HEK293 (cell line): Measurements from ENCODE around the gene TTLL9.
A peak's percentile ranks its signal among the peaks of the same experiment; 100 is the strongest.

Experiments
- CTCF ChIA-PET: fragments of 350-600 bp; formaldehyde crosslinking; extraction: SDS; loops from one replicate; lab custom pipeline; 2021; ENCODE audit warnings: antibody characterized with exemption; lab: Yijun Ruan, JAX
- POLR2A ChIA-PET: fragments of 300-600 bp; formaldehyde crosslinking; extraction: SDS; loops from one replicate; lab custom pipeline; 2020; ENCODE audit warnings: antibody characterized with exemption, inconsistent platforms; lab: Yijun Ruan, JAX
- H3K27ac ChIP-seq: fragments of 200-500 bp; sonication (Bioruptor generic); 2 replicates; pipeline ENCODE4 v1.5.1; 2014; ENCODE audit warnings: low read depth, low read length, control low read depth, inconsistent platforms; ENCODE audit errors: extremely low read depth
- H3K36me3 ChIP-seq, 2 experiments: fragments of 200-500 bp in 1 of 2; sonication (Bioruptor generic) in 1 of 2; 1 replicate in 1 of 2; 2 replicates in 1 of 2; pipeline ENCODE4 v1.5.1; 2014 to 2017; ENCODE audit warnings: inconsistent platforms in 2 of 2, low read length in 2 of 2; ENCODE audit not compliant: control insufficient read depth in 2 of 2, insufficient read depth in 1 of 2
- H3K4me1 ChIP-seq: fragments of 200-500 bp; sonication (Bioruptor generic); 2 replicates; pipeline ENCODE4 v1.5.1; 2014; ENCODE audit warnings: mild to moderate bottlenecking, low read length, inconsistent platforms; ENCODE audit not compliant: control insufficient read depth, insufficient read depth
- H3K4me3 ChIP-seq: 2 replicates; pipeline ENCODE4 v1.5.1; 2011; ENCODE audit warnings: low read depth, mild to moderate bottlenecking, control low read depth, low read length, moderate library complexity
- H3K9me3 ChIP-seq: fragments of 200-500 bp; sonication (Bioruptor generic); 2 replicates; pipeline ENCODE4 v1.5.1; 2014; ENCODE audit warnings: low read depth, low read length, inconsistent platforms; ENCODE audit not compliant: control insufficient read depth, insufficient read depth
- EGR2 ChIP-seq: fragments of 450-650 bp; formaldehyde crosslinking; IDR thresholded peaks from 2 replicates; pipeline ENCODE4 v1.5.1; 2016; ENCODE audit warnings: low read depth, missing biosample characterization, missing genetic modification characterization
- REPIN1 ChIP-seq: fragments of 450-650 bp; formaldehyde crosslinking; IDR thresholded peaks from 2 replicates; pipeline ENCODE4 v1.5.1; 2017; ENCODE audit warnings: missing biosample characterization, missing genetic modification characterization, low read depth
- SALL2 ChIP-seq: fragments of 450-650 bp; formaldehyde crosslinking; IDR thresholded peaks from 2 replicates; pipeline ENCODE4 v1.5.0; 2017; ENCODE audit warnings: missing biosample characterization, mild to moderate bottlenecking, missing genetic modification characterization, borderline replicate concordance
- ZFHX2 ChIP-seq: fragments of 450-650 bp; formaldehyde crosslinking; conservative IDR thresholded peaks from 2 replicates; pipeline ENCODE4 v1.5.1; 2016; ENCODE audit warnings: missing biosample characterization, missing genetic modification characterization
- ZFP69B ChIP-seq: fragments of 450-650 bp; formaldehyde crosslinking; IDR thresholded peaks from 2 replicates; pipeline ENCODE4 v1.5.1; 2016; ENCODE audit warnings: missing biosample characterization, missing genetic modification characterization
- ZNF10 ChIP-seq: fragments of 450-650 bp; formaldehyde crosslinking; IDR thresholded peaks from 2 replicates; pipeline ENCODE4 v1.5.1; 2017; ENCODE audit warnings: missing biosample characterization, missing genetic modification characterization
- ZNF114 ChIP-seq: fragments of 450-650 bp; formaldehyde crosslinking; IDR thresholded peaks from 2 replicates; pipeline ENCODE4 v1.5.0; 2017; ENCODE audit warnings: missing biosample characterization, missing genetic modification characterization
- ZNF121 ChIP-seq: fragments of 450-650 bp; formaldehyde crosslinking; IDR thresholded peaks from 2 replicates; pipeline ENCODE4 v1.5.1; 2016; ENCODE audit warnings: missing biosample characterization, missing genetic modification characterization
- ZNF146 ChIP-seq: fragments of 450-650 bp; formaldehyde crosslinking; IDR thresholded peaks from 2 replicates; pipeline ENCODE4 v1.5.1; 2016; ENCODE audit warnings: missing biosample characterization, missing genetic modification characterization
- ZNF214 ChIP-seq: fragments of 450-650 bp; formaldehyde crosslinking; IDR thresholded peaks from 2 replicates; pipeline ENCODE4 v1.5.1; 2017; ENCODE audit warnings: missing biosample characterization, mild to moderate bottlenecking, missing genetic modification characterization, borderline replicate concordance
- ZNF398 ChIP-seq: fragments of 450-650 bp; formaldehyde crosslinking; IDR thresholded peaks from 2 replicates; pipeline ENCODE4 v1.5.1; 2017; ENCODE audit warnings: missing biosample characterization, missing genetic modification characterization
- ZNF776 ChIP-seq: fragments of 450-650 bp; formaldehyde crosslinking; IDR thresholded peaks from 2 replicates; pipeline ENCODE4 v1.5.0; 2017; ENCODE audit warnings: missing biosample characterization, missing genetic modification characterization, borderline replicate concordance
- ZNF830 ChIP-seq: fragments of 450-650 bp; IDR thresholded peaks from 2 replicates; pipeline ENCODE4 v1.5.0; 2018; ENCODE audit warnings: missing biosample characterization, missing genetic modification characterization, low read depth, mild to moderate bottlenecking, moderate library complexity
- ZSCAN23 ChIP-seq: fragments of 450-650 bp; formaldehyde crosslinking; IDR thresholded peaks from 2 replicates; pipeline ENCODE4 v1.5.1; 2016; ENCODE audit warnings: missing biosample characterization, missing genetic modification characterization
- TF ChIP-seq, protein P1 (sequence below): fragments of 450-650 bp; formaldehyde crosslinking; IDR thresholded peaks from 2 replicates; pipeline ENCODE4 v1.5.1; 2016; ENCODE audit warnings: missing biosample characterization, missing genetic modification characterization

Gene TTLL9

GRCh38 chr20:31923388-31924331 lies 53.2 kb downstream of the TTLL9 start (continued):
- no peak for TF ChIP-seq ZFP69B (tag by site-specific recombination)
- peak; percentile 43; the same call in 1 of the 2 replicates for TF ChIP-seq ZNF398 (tag by site-specific recombination)
- TF ChIP-seq ZSCAN23 (tag by site-specific recombination): no peak
- no peak for TF ChIP-seq ZNF776 (tag by site-specific recombination)
- no peak for TF ChIP-seq ZNF121 (tag by site-specific recombination)
- TF ChIP-seq ZFHX2: peak; percentile 82
- TF ChIP-seq, protein P1, sequence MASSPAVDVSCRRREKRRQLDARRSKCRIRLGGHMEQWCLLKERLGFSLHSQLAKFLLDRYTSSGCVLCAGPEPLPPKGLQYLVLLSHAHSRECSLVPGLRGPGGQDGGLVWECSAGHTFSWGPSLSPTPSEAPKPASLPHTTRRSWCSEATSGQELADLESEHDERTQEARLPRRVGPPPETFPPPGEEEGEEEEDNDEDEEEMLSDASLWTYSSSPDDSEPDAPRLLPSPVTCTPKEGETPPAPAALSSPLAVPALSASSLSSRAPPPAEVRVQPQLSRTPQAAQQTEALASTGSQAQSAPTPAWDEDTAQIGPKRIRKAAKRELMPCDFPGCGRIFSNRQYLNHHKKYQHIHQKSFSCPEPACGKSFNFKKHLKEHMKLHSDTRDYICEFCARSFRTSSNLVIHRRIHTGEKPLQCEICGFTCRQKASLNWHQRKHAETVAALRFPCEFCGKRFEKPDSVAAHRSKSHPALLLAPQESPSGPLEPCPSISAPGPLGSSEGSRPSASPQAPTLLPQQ (tag by site-specific recombination): no peak
- TF ChIP-seq ZNF830 (tag by site-specific recombination): no peak
- no peak for TF ChIP-seq ZNF214 (tag by site-specific recombination)

DNA sequence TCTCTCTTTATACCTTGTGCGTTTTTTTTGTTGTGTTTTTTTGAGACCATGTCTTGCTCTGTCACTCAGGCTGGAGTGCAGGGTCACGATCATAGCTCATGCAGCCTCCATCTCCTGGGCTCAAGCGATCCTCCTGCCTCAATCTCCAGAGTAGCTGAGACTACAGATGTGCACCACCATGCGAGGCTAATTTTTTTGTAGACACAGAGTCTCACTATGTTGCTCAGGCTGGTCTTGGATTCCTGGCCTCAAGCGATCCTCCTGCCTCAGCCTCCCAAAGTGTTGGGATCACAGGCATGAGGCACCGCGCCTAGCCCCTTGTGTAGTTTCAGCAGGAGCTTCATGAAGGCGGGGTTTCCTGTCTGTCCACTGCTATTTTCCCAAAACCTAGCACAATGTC lies 54.1 kb downstream of the TTLL9 start:
- Histone ChIP-seq H3K36me3 (no peaks in the 10 kb centered on the region), H3K9me3 (no peaks in the 10 kb centered on the region), H3K27ac (no peak overlapping the region)
- no peak for TF ChIP-seq ZFP69B (tag by site-specific recombination)
- TF ChIP-seq, all 188 proteins: peak for 0
- POLR2A ChIA-PET: interaction anchor here (0.6 kb wide), 1 partner anchor 28 kb away, joined by 10 read pairs; no protein-coding TSS in a partner anchor
- CTCF ChIA-PET: no interaction called here
- no peak overlapping the region for H3K4me3 ChIP-seq
- H3K4me1 ChIP-seq: no peaks in the 10 kb centered on the region

- Histone ChIP-seq H3K27ac (no peak overlapping the region), H3K4me3 (no peak overlapping the region), H3K9me3 (no peaks in the 10 kb centered on the region), H3K36me3 (no peaks in the 10 kb centered on the region), H3K4me1 (no peaks in the 10 kb centered on the region)
- POLR2A ChIA-PET: no interaction called here
- CTCF ChIA-PET: no interaction called here
- no peak for TF ChIP-seq ZNF776 (tag by site-specific recombination)
- no peak for TF ChIP-seq REPIN1
- peak; percentile 46; the same call in 1 of the 2 replicates for TF ChIP-seq EGR2 (tag by site-specific recombination)
Measured at GRCh38 chr20:31925631-31926030, 55.2 kb downstream of the TTLL9 start.

GRCh38 chr20:31926493-31926892 lies 56.1 kb downstream of the TTLL9 start:
- H3K9me3 ChIP-seq: no peaks in the 10 kb centered on the region
- no peaks in the 10 kb centered on the region for H3K36me3 ChIP-seq
- ChIA-PET CTCF (no interaction called here), POLR2A (no interaction called here)
- no peak overlapping the region for H3K27ac ChIP-seq
- no peaks in the 10 kb centered on the region for H3K4me1 ChIP-seq
- TF ChIP-seq SALL2 (no peak), ZNF114 (tag by site-specific recombination) (no peak), ZNF121 (tag by site-specific recombination) (0 out of 2 replicates have a peak, but pooled peaks have one; percentile 18), ZNF146 (tag by site-specific recombination) (peak; percentile 86), ZNF10 (tag by site-specific recombination) (no peak)
- TF ChIP-seq, all 188 proteins: peak for 2
- no peak overlapping the region for H3K4me3 ChIP-seq
